Activated naive CD8-positive, alpha-beta T cell (primary cell): ENCODE results near the gene HSPA1B.

Experiments used
- H3K27ac Mint-ChIP-seq: one replicate; pipeline ENCODE4 v1.8.0; 2021; ENCODE audit warnings: mixed read lengths
- H3K27me3 Mint-ChIP-seq: one replicate; pipeline ENCODE4 v1.8.0; 2021; ENCODE audit warnings: mixed read lengths
- H3K36me3 Mint-ChIP-seq: one replicate; pipeline ENCODE4 v1.8.0; 2021; ENCODE audit warnings: mixed read lengths
- H3K4me1 Mint-ChIP-seq: one replicate; pipeline ENCODE4 v1.8.0; 2021; ENCODE audit warnings: low read depth, mixed read lengths
- H3K4me3 Mint-ChIP-seq: one replicate; pipeline ENCODE4 v1.8.0; 2021; ENCODE audit warnings: mild to moderate bottlenecking, mixed read lengths
- H3K9me3 Mint-ChIP-seq: one replicate; pipeline ENCODE4 v1.8.0; 2021; ENCODE audit warnings: low read depth, mixed read lengths

The HSPA1B gene

GRCh38 chr6:31827286-31828079 is at the start of gene HSPA1B:
Gene HSPA1B (plus strand): TSS chr6:31827738. CDS start chr6:31827951, 213 bp downstream.
- Mint-ChIP-seq H3K9me3 (no peaks in the 10 kb centered on the region), H3K4me3 (peak within 1 kb of the TSS; percentile 94), H3K36me3 (no peaks in the 10 kb centered on the region), H3K4me1 (peaks cover 34% of the 10 kb centered on the region), H3K27ac (peak within 1 kb of the TSS; percentile 98), H3K27me3 (no peaks in the 10 kb centered on the region)

- peaks cover 8% of the 10 kb centered on the region for H3K36me3 Mint-ChIP-seq
- H3K27ac Mint-ChIP-seq: no peak overlapping the region
- no peaks in the 10 kb centered on the region for H3K27me3 Mint-ChIP-seq
- no peaks in the 10 kb centered on the region for H3K9me3 Mint-ChIP-seq
- peaks cover 21% of the 10 kb centered on the region for H3K4me1 Mint-ChIP-seq
- H3K4me3 Mint-ChIP-seq: no peak overlapping the region
Measured at GRCh38 chr6:31778193-31778592, 49.3 kb upstream of the HSPA1B start.

GRCh38 chr6:31778999-31779885 is 48.3 kb upstream of the HSPA1B start:
- H3K4me1 Mint-ChIP-seq: peaks cover 20% of the 10 kb centered on the region
- H3K36me3 Mint-ChIP-seq: peaks cover 9% of the 10 kb centered on the region
- no peaks in the 10 kb centered on the region for H3K9me3 Mint-ChIP-seq

GRCh38 chr6:31779908-31780307 is 47.6 kb upstream of the HSPA1B start:
- Mint-ChIP-seq H3K9me3 (no peaks in the 10 kb centered on the region), H3K27ac (no peak overlapping the region), H3K36me3 (peaks cover 12% of the 10 kb centered on the region), H3K4me1 (peaks cover 20% of the 10 kb centered on the region), H3K4me3 (no peak overlapping the region), H3K27me3 (no peaks in the 10 kb centered on the region)

More at GRCh38 chr6:31778999-31779885, 48.3 kb upstream of the HSPA1B start:
- H3K4me3 Mint-ChIP-seq: no peak overlapping the region
- no peaks in the 10 kb centered on the region for H3K27me3 Mint-ChIP-seq
- no peak overlapping the region for H3K27ac Mint-ChIP-seq

- Mint-ChIP-seq H3K4me3 (no peak overlapping the region), H3K4me1 (peaks cover 14% of the 10 kb centered on the region), H3K36me3 (peaks cover 12% of the 10 kb centered on the region), H3K9me3 (no peaks in the 10 kb centered on the region), H3K27ac (no peak overlapping the region), H3K27me3 (no peaks in the 10 kb centered on the region)
Measured at GRCh38 chr6:31780507-31781243, 46.9 kb upstream of the HSPA1B start.

- Mint-ChIP-seq H3K27ac (no peak overlapping the region), H3K27me3 (no peaks in the 10 kb centered on the region), H3K9me3 (no peaks in the 10 kb centered on the region), H3K4me3 (no peak overlapping the region), H3K36me3 (peaks cover 12% of the 10 kb centered on the region), H3K4me1 (peaks cover 11% of the 10 kb centered on the region)
Measured at GRCh38 chr6:31781244-31782125, 46.1 kb upstream of the HSPA1B start.

- peaks cover 6% of the 10 kb centered on the region for H3K4me1 Mint-ChIP-seq
- H3K36me3 Mint-ChIP-seq: peaks cover 12% of the 10 kb centered on the region
- no peaks in the 10 kb centered on the region for H3K9me3 Mint-ChIP-seq
- H3K27me3 Mint-ChIP-seq: no peaks in the 10 kb centered on the region
- H3K27ac Mint-ChIP-seq: no peak overlapping the region
- no peak overlapping the region for H3K4me3 Mint-ChIP-seq
Measured at GRCh38 chr6:31782126-31782855, 45.2 kb upstream of the HSPA1B start.

GRCh38 chr6:31784098-31784925 is 43.2 kb upstream of the HSPA1B start:
- Mint-ChIP-seq H3K4me1 (no peaks in the 10 kb centered on the region), H3K4me3 (no peak overlapping the region), H3K27me3 (no peaks in the 10 kb centered on the region), H3K36me3 (peaks cover 12% of the 10 kb centered on the region), H3K27ac (no peak overlapping the region), H3K9me3 (no peaks in the 10 kb centered on the region)

GRCh38 chr6:31785475-31785874 is 42.1 kb upstream of the HSPA1B start:
- no peak overlapping the region for H3K4me3 Mint-ChIP-seq
- H3K4me1 Mint-ChIP-seq: peaks cover under 1% of the 10 kb centered on the region
- peaks cover 14% of the 10 kb centered on the region for H3K36me3 Mint-ChIP-seq
- no peaks in the 10 kb centered on the region for H3K27me3 Mint-ChIP-seq
- H3K9me3 Mint-ChIP-seq: no peaks in the 10 kb centered on the region
- no peak overlapping the region for H3K27ac Mint-ChIP-seq

- Mint-ChIP-seq H3K27me3 (no peaks in the 10 kb centered on the region), H3K9me3 (no peaks in the 10 kb centered on the region), H3K4me3 (peak overlapping the region; percentile 63), H3K4me1 (peaks cover 27% of the 10 kb centered on the region), H3K27ac (peak overlapping the region; percentile 34), H3K36me3 (peaks cover 11% of the 10 kb centered on the region)
Measured at GRCh38 chr6:31791324-31792089, 36.0 kb upstream of the HSPA1B start.

- H3K4me3 Mint-ChIP-seq: no peak overlapping the region
- no peaks in the 10 kb centered on the region for H3K9me3 Mint-ChIP-seq
- no peaks in the 10 kb centered on the region for H3K27me3 Mint-ChIP-seq
- H3K36me3 Mint-ChIP-seq: peaks cover 11% of the 10 kb centered on the region
- H3K27ac Mint-ChIP-seq: no peak overlapping the region
- H3K4me1 Mint-ChIP-seq: peaks cover 29% of the 10 kb centered on the region
Measured at GRCh38 chr6:31792090-31792374, 35.5 kb upstream of the HSPA1B start.

GRCh38 chr6:31792761-31793171 is 34.8 kb upstream of the HSPA1B start:
- H3K4me1 Mint-ChIP-seq: peaks cover 37% of the 10 kb centered on the region
- no peak overlapping the region for H3K27ac Mint-ChIP-seq
- no peaks in the 10 kb centered on the region for H3K27me3 Mint-ChIP-seq
- H3K4me3 Mint-ChIP-seq: peak overlapping the region; percentile 88
- H3K36me3 Mint-ChIP-seq: peaks cover 13% of the 10 kb centered on the region
- no peaks in the 10 kb centered on the region for H3K9me3 Mint-ChIP-seq
